ENCODE measurements around the gene MAGEB2.

- no peak for TF ChIP-seq CTCF (IDR thresholded peaks at IDR 0.05; ENCODE audit: low read depth, low read length)
- TF ChIP-seq POLR2A (IDR thresholded peaks at IDR 0.05; ENCODE audit: extremely low read depth, insufficient read length) = no peak
- TF ChIP-seq MYC (IDR thresholded peaks at IDR 0.05; ENCODE audit: low read depth, low read length) = no peak
Measured at GRCh38 chrX:30196322-30196721, 19.0 kb upstream of the MAGEB2 start.
